ENCODE measurements around the gene RAF1.
A peak's percentile ranks its signal among the peaks of the same experiment; 100 is the strongest.

Gene RAF1

DNA sequence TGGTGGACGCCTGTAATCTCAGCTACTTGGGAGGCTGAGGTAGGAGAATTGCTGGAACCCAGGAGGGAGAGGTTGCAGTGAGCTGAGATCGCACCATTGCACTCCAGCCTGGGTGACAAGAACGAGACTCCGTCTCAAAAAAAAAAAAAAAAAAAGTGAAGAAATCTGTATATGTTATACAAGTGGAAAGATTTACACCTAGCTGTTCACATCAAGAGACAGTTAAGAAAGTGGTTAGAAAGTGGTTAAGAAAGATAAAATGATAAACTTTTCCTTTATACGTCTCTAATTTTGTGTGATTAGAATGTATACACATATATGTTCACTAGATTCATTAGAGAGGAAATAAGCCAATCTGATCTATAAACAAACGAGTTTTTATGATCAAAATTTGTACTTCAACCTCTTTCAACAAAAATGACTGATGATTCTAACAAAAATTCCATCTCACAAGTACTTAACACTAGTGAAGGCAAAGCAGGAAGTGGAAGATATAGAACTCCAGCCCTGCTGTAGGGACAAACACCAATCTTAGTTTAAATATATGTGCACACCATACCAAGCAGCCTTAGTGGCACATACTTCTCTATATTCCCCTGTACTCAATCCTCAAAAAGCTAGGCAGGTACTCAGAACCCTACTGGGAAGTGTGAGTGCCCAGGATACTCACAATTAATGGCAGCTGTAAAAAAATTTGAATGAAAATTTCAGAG, 51.2 kb downstream of the RAF1 start:
- ChIA-PET CTCF (interaction anchor here (1.1 to 1.2 kb wide), 2 partner anchors 10 to 94 kb away, joined by 3 to 4 read pairs; no protein-coding TSS in a partner anchor), POLR2A (interaction anchor here (0.7 kb wide), 1 partner anchor 219 kb away, joined by 6 read pairs; no protein-coding TSS in a partner anchor)
- TF ChIP-seq, protein P1, sequence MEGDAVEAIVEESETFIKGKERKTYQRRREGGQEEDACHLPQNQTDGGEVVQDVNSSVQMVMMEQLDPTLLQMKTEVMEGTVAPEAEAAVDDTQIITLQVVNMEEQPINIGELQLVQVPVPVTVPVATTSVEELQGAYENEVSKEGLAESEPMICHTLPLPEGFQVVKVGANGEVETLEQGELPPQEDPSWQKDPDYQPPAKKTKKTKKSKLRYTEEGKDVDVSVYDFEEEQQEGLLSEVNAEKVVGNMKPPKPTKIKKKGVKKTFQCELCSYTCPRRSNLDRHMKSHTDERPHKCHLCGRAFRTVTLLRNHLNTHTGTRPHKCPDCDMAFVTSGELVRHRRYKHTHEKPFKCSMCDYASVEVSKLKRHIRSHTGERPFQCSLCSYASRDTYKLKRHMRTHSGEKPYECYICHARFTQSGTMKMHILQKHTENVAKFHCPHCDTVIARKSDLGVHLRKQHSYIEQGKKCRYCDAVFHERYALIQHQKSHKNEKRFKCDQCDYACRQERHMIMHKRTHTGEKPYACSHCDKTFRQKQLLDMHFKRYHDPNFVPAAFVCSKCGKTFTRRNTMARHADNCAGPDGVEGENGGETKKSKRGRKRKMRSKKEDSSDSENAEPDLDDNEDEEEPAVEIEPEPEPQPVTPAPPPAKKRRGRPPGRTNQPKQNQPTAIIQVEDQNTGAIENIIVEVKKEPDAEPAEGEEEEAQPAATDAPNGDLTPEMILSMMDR (IDR thresholded peaks at IDR 0.05; ENCODE audit: control extremely low read depth, extremely low read depth, low read depth, missing control alignments) = no peak
- no peak for DNase-seq (ENCODE audit: extremely low spot score)

DNA sequence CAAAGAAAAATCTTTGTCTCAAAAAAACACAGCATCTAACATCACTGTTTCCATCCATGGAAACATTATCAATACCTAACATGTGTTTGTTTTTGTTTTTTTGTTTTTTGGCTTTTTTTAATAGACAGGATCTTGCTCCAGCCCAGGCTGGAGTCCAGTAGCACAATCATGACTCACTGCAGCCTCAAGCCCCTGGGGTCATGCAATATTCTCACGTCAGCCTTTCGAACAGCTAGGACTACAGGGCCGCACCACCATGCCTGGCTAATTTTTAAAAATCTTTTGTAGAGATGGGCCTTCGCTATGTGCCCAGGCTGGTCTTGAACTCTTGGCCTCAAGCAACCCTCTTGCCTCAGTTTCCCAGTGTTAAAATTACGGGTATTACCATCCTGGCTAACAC, 52.8 kb downstream of the RAF1 start:
- ChIA-PET POLR2A (no interaction called here), CTCF (interaction anchor here (1.0 kb wide), 2 partner anchors 9 to 14 kb away, joined by 3 to 4 read pairs; no protein-coding TSS in a partner anchor)
- no peak for DNase-seq (ENCODE audit: extremely low spot score)
- TF ChIP-seq, protein P1 (IDR thresholded peaks at IDR 0.05; ENCODE audit: control extremely low read depth, extremely low read depth, low read depth, missing control alignments) = no peak

DNA sequence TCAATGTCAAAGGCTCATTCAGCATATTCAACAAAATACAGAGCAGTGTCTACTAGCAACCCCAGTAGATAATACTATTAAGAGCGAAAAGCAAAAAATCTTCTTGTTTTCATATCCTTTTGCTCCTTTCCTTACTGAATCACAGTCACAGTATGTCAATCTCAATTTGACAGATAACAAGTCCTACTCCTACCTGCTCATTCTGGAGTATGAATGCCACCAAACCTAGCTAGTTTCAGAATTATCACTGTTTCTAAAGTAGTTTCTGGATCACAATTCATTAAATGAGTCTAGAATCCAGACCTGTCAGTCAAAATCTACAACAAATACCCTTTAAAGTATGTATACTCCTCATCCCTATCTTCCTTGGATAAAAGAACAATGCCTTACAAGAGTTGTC, 55.5 kb downstream of the RAF1 start:
- no peak for DNase-seq (ENCODE audit: extremely low spot score)
- ChIA-PET POLR2A (no interaction called here), CTCF (no interaction called here)
- TF ChIP-seq, protein P1 (IDR thresholded peaks at IDR 0.05; ENCODE audit: control extremely low read depth, extremely low read depth, low read depth, missing control alignments) = no peak

DNA sequence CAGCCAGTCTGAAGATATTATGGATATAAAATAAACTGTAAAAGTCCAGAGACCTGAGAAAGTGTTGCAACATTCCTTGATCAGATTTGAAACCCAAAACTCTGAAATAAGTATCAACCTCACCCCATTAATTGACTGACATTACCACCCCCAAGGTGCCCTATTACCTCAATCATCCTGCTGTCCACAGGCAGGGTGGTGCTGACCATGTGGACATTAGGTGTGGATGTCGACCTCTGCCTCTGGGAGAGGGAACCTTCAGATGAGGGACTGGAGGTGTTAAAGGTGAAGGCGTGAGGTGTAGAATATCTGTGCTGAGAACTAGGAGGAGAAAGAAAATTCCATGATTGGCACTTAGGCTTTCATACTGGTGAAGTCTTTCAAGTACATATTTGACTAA, 59.9 kb downstream of the RAF1 start:
- ChIA-PET CTCF (no interaction called here), POLR2A (no interaction called here)
- DNase-seq (ENCODE audit: extremely low spot score) = no peak
- TF ChIP-seq, protein P1 (IDR thresholded peaks at IDR 0.05; ENCODE audit: control extremely low read depth, extremely low read depth, low read depth, missing control alignments) = no peak

DNA sequence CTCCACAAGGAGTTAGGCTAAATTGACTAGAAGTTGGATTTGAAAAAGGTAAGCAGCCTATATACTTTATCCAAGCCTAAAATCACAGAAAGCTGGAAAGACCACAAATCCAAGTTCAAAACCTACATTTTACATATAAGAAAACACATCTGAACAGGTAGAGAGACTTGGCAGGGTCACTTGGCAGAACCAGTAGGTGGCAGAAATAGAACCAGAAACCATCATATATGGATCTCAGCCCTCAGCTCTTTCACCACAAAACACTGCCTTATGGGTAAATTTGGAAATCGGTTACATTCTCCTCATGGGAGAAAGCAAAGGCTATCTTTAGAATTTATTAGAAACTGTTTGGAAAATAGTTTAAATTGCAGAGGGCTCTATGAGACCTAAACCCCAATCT, 62.8 kb downstream of the RAF1 start:
- DNase-seq (ENCODE audit: extremely low spot score) = no peak
- CTCF ChIA-PET = interaction anchor here (0.9 to 2.7 kb wide), 3 partner anchors 14 to 118 kb away, joined by 4 to 8 read pairs (median 4); no protein-coding TSS in a partner anchor
- TF ChIP-seq, protein P1 (IDR thresholded peaks at IDR 0.05; ENCODE audit: control extremely low read depth, extremely low read depth, low read depth, missing control alignments) = peak; percentile 4

DNA sequence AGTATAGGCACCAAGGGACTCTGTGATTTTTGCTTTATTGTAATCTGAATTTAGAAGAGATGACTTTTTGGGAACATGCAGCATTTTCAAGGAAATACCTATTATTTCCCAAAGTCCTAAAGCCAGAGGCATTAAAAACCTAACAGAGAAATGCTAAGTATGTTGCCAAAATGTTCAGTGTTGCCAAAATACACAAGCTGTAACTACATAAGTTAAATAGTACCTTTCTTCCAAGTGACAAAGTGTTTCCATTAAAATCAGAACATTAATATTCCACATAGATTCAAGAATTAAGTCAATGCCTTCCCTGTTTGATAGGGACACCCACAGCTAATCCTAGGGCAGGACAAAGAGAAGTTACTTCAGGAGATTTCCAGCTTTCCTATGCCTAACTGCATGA, 65.0 kb downstream of the RAF1 start:
- DNase-seq (ENCODE audit: extremely low spot score) = no peak
- TF ChIP-seq, protein P1 (IDR thresholded peaks at IDR 0.05; ENCODE audit: control extremely low read depth, extremely low read depth, low read depth, missing control alignments) = no peak
- ChIA-PET POLR2A (no interaction called here), CTCF (interaction anchor here (1.1 kb wide), 1 partner anchor 61 kb away, joined by 3 read pairs; no protein-coding TSS in a partner anchor)

More for the DNA sequence above, 62.8 kb downstream of the RAF1 start:
- POLR2A ChIA-PET = no interaction called here

Measured in GM10248 (cell line).